ENCODE results near the gene EIF5A. TPM values are rescaled to one million over a fixed set of nuclear protein-coding genes. Genes with fewer than 3 reads are reported as not detected.

Gene EIF5A
- total RNA-seq, 1 experiment from 2014 or later, result 1,147 TPM

DNA sequence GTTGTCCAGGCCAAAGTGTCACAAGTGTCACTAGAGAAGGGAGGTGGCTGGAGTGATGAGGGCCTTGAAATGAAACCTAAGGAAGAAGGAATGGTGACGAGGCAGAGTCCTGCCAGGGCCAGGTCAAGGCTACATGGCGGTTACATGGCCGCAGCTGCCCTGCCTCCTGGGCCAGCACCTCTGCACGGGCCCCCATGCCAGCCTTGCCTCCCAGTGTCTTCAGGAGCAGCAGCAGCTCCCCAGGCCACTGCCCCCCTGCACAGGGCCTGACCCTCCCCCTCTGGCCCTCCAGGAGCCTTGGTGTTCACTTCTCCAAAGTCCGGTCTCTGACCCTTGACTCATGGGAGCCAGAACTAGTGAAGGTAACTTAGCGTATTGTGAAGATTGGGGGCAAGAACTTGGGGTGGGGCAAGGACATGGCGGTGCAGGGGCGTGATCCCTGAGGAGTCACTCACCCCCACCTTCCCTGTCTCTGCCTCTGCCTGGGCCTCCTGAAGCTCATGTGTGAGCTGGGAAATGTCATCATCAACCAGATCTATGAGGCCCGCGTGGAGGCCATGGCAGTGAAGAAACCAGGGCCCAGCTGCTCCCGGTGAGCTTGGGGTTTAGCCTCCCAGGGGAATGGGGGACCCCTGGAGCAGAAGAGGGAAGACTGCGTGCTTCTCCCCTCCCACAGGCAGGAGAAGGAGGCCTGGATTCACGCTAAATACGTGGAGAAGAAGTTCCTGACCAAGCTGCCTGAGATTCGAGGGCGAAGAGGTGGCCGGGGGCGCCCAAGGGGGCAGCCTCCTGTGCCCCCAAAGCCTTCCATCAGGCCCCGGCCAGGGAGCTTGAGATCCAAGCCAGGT, 40.4 kb downstream of the EIF5A start:
- DNase-seq (ENCODE audit: low spot score), result no peak
- in situ Hi-C loops (cut with HindIII; ENCODE audit: low sequenced_read_pairs), result no loop called here

DNA sequence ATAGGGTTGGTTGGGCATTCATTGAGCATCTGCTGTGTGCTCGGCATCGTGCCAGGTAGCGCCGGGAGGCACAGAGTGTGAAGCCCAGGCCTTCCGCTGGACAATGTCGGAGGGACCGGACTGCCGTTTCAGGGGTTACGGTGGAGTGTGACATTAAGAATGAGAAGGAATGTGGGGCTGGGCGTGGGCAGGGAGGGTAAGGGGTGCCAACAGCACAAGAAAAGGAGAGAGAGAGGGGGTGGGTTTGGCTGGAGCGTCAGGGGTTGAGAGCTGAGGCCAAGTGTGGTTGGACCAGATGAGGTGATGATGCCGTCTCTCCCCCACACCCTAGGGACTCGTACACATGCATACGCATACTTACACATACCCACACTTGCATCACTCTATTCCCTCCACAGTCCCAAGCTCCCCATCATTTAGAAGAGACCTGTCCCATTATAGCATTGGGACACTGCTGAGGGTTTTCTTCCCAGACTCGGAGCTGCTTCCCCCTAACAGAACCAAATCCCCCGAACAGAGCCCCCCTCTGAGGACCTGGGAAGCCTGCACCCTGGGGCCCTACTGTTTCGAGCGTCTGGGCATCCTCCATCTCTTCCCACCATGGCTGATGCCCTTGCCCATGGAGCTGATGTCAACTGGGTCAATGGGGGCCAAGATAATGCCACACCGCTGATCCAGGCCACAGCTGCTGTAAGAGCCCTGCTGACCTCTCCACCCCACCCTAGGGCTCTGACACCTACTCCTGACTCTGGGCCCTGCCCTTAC, 41.2 kb downstream of the EIF5A start:
- DNase-seq (ENCODE audit: low spot score), result peak; percentile 66
- in situ Hi-C loops (cut with HindIII; ENCODE audit: low sequenced_read_pairs), result no loop called here

GRCh38 chr17:7351665-7352502, 44.5 kb downstream of the EIF5A start, which contains the start of gene KCTD11:
Gene KCTD11 (plus strand): TSS chr17:7352162.
- peak; percentile 87 for DNase-seq (ENCODE audit: low spot score)
- in situ Hi-C loops (cut with HindIII; ENCODE audit: low sequenced_read_pairs), result no loop called here

DNA sequence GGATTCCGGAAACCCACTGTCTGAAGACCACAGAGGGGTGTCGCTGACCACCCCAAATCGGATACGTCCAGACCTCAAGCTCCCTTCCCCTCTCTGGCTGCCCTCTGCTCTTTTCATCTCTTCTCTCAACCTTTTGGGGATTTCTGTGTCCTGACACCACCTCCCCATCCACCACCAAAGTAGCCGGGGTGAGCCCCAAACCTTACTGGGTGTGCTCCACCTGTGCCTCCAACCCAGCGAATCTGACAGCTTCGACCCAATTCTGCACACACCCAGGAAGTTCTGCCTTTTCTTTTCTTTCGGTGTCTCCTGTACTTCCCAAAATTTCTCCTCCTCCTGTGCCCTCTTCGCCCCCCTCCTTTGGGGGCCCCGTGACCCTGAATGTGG, 45.1 kb downstream of the EIF5A start:
- in situ Hi-C loops (cut with HindIII; ENCODE audit: low sequenced_read_pairs), result no loop called here
- no peak for DNase-seq (ENCODE audit: low spot score)

DNA sequence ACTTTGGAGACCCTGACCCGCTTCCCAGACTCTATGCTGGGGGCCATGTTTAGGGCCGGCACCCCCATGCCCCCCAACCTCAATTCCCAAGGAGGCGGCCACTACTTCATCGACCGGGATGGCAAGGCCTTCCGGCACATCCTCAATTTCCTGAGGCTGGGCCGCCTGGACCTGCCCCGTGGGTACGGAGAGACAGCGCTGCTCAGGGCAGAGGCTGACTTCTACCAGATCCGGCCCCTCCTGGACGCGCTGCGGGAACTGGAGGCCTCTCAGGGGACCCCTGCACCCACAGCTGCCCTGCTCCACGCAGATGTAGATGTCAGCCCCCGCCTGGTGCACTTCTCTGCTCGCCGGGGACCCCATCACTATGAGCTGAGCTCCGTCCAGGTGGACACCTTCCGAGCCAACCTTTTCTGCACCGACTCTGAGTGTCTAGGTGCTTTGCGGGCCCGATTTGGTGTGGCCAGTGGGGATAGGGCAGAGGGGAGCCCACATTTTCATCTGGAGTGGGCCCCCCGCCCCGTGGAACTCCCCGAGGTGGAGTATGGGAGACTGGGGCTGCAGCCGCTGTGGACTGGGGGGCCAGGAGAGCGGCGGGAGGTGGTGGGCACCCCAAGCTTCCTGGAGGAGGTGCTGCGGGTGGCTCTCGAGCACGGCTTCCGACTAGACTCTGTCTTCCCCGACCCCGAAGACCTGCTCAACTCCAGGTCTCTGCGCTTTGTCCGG, 45.6 kb downstream of the EIF5A start:
- in situ Hi-C loops (cut with HindIII; ENCODE audit: low sequenced_read_pairs), result no loop called here
- no peak for DNase-seq (ENCODE audit: low spot score)

- in situ Hi-C loops (cut with HindIII; ENCODE audit: low sequenced_read_pairs), result no loop called here
- no peak for DNase-seq (ENCODE audit: low spot score)
Observed at GRCh38 chr17:7354262-7354843, 46.9 kb downstream of the EIF5A start.

GRCh38 chr17:7355053-7355452, 47.6 kb downstream of the EIF5A start, which contains the start of gene TMEM95:
Gene TMEM95 (plus strand): TSS chr17:7355156. CDS start chr17:7355205, 49 bp downstream.
- in situ Hi-C loops (cut with HindIII; ENCODE audit: low sequenced_read_pairs), result no loop called here
- DNase-seq (ENCODE audit: low spot score), result peak; percentile 36

- DNase-seq (ENCODE audit: low spot score), result no peak
- in situ Hi-C loops (cut with HindIII; ENCODE audit: low sequenced_read_pairs), result no loop called here
Observed at GRCh38 chr17:7355573-7355972, 48.1 kb downstream of the EIF5A start.

DNA sequence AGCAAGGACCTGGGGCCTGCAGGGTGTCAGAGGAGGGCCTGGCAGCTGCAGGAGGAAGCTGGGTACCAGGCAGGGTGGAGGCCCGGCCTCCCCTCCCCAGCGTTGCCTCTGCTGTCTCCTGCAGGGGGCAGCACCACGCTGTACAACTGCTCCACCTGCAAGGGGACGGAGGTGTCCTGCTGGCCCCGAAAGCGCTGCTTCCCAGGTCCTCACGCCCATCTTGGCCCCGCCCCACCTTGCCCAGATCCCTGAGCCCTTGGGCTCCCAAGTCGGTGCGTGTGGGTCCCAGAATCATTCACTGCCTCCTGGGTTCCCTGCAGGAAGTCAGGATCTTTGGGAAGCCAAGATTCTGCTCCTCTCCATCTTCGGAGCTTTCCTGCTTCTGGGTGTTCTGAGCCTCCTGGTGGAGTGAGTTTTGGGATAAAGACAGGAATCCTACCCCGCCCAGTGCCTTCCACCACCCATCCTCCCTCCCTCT, 48.7 kb downstream of the EIF5A start:
- peak; percentile 82 for DNase-seq (ENCODE audit: low spot score)
- in situ Hi-C loops (cut with HindIII; ENCODE audit: low sequenced_read_pairs), result no loop called here

DNA sequence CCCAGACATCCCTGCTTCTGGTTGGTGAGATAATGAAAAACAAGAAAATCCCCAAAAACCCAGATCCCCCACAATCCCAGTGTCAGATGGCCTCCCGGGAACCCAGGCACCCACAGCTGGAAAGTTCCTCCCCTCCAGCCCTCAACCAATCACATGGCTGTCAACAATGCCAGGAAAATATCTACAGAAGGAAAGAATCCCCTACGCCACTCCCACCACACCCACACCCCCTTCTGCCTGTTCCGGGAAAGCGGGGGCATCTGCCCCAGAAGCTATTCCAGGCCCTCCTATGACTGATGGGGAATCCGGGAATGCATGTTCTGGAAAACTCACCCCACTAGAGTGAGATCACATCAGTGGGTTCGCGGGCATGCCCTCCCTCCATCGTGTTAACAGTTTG, 49.3 kb downstream of the EIF5A start:
- no peak for DNase-seq (ENCODE audit: low spot score)
- in situ Hi-C loops (cut with HindIII; ENCODE audit: low sequenced_read_pairs), result no loop called here

DNA sequence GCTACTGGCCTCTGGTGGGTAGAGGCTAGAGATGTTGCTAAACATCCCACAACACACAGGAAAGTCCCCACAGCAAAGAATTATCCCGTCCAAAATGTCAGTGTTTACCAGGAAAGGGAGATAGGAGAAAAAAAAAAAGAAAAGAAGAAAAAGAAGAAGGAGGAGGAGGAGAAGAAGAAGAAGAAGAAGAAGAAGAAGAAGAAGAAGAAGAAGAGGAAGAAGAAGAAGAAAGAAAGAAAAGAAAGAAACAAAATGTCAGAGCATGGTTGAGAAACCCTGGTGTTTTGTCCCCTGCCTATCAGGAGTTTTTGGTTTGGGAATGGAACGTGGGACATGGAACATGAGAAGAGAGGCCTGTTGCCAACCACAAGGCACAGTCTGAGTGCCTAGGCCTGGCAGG, 50.0 kb downstream of the EIF5A start:
- in situ Hi-C loops (cut with HindIII; ENCODE audit: low sequenced_read_pairs), result no loop called here
- no peak for DNase-seq (ENCODE audit: low spot score)

- DNase-seq (ENCODE audit: low spot score), result no peak
- in situ Hi-C loops (cut with HindIII; ENCODE audit: low sequenced_read_pairs), result no loop called here
Observed at GRCh38 chr17:7361906-7362305, 54.5 kb downstream of the EIF5A start.

Other genes starting within 250 kb of the EIF5A start
- not detected in 2 replicates for gene CLEC10A, start 227.4 kb upstream of the EIF5A start, total RNA-seq (2014; rRNA removed; shearing (Covaris generic))
- not detected in 2 replicates for gene ASGR2, start 192.8 kb upstream of the EIF5A start, total RNA-seq (2014; rRNA removed; shearing (Covaris generic))
- 3.3 and 7.1 TPM in 2 replicates for gene ASGR1, start 128.3 kb upstream of the EIF5A start, total RNA-seq (2014; rRNA removed; shearing (Covaris generic))
- 15.5 and 18.8 TPM in 2 replicates for gene DLG4, start 87.8 kb upstream of the EIF5A start, total RNA-seq (2014; rRNA removed; shearing (Covaris generic))
- gene ACADVL, start 87.7 kb upstream of the EIF5A start, total RNA-seq (2014; rRNA removed; shearing (Covaris generic)), result 399 and 405 TPM in 2 replicates
- 89.9 and 99.0 TPM in 2 replicates for gene DVL2, start 73.1 kb upstream of the EIF5A start, total RNA-seq (2014; rRNA removed; shearing (Covaris generic))
- 113 and 121 TPM in 2 replicates for gene PHF23, start 68.2 kb upstream of the EIF5A start, total RNA-seq (2014; rRNA removed; shearing (Covaris generic))
- 227 and 249 TPM in 2 replicates for gene GABARAP, start 65.2 kb upstream of the EIF5A start, total RNA-seq (2014; rRNA removed; shearing (Covaris generic))
- gene CTDNEP1, start 55.9 kb upstream of the EIF5A start, total RNA-seq (2014; rRNA removed; shearing (Covaris generic)), result 18.3 and 26.8 TPM in 2 replicates
- gene ELP5, start 55.4 kb upstream of the EIF5A start, total RNA-seq (2014; rRNA removed; shearing (Covaris generic)), result 74.1 and 95.6 TPM in 2 replicates
- 0.17 and 3.5 TPM in 2 replicates for gene CLDN7, start 45.1 kb upstream of the EIF5A start, total RNA-seq (2014; rRNA removed; shearing (Covaris generic))
- gene SLC2A4, start 25.9 kb upstream of the EIF5A start, total RNA-seq (2014; rRNA removed; shearing (Covaris generic)), result 2.3 and 2.7 TPM in 2 replicates
- gene YBX2, start 13.0 kb upstream of the EIF5A start, total RNA-seq (2014; rRNA removed; shearing (Covaris generic)), result 20.5 and 20.9 TPM in 2 replicates
- gene GPS2, start 7.7 kb downstream of the EIF5A start, total RNA-seq (2014; rRNA removed; shearing (Covaris generic)), result 109 and 113 TPM in 2 replicates
- gene NEURL4, start 21.7 kb downstream of the EIF5A start, total RNA-seq (2014; rRNA removed; shearing (Covaris generic)), result 21.4 and 50.0 TPM in 2 replicates
- gene ACAP1, start 28.9 kb downstream of the EIF5A start, total RNA-seq (2014; rRNA removed; shearing (Covaris generic)), result 0.61 TPM in 1 of 2 replicates, not detected in the other
- gene KCTD11, start 44.5 kb downstream of the EIF5A start, total RNA-seq (2014; rRNA removed; shearing (Covaris generic)), result 12.0 and 14.3 TPM in 2 replicates
- gene TMEM95, start 47.5 kb downstream of the EIF5A start, total RNA-seq (2014; rRNA removed; shearing (Covaris generic)), result not detected in 2 replicates
- not detected in 2 replicates for gene TNK1, start 73.5 kb downstream of the EIF5A start, total RNA-seq (2014; rRNA removed; shearing (Covaris generic))
- 7.9 and 8.3 TPM in 2 replicates for gene PLSCR3, start 86.9 kb downstream of the EIF5A start, total RNA-seq (2014; rRNA removed; shearing (Covaris generic))
- gene TMEM256, start 96.5 kb downstream of the EIF5A start, total RNA-seq (2014; rRNA removed; shearing (Covaris generic)), result 200 and 369 TPM in 2 replicates
- gene NLGN2, start 100.2 kb downstream of the EIF5A start, total RNA-seq (2014; rRNA removed; shearing (Covaris generic)), result 5.5 and 6.8 TPM in 2 replicates
- not detected in 2 replicates for gene SPEM1, start 112.7 kb downstream of the EIF5A start, total RNA-seq (2014; rRNA removed; shearing (Covaris generic))
- gene SPEM2, start 118.0 kb downstream of the EIF5A start, total RNA-seq (2014; rRNA removed; shearing (Covaris generic)), result not detected in 2 replicates
- gene SPEM3, start 121.2 kb downstream of the EIF5A start, total RNA-seq (2014; rRNA removed; shearing (Covaris generic)), result not detected in 2 replicates
- 4.6 and 4.9 TPM in 2 replicates for gene TMEM102, start 127.8 kb downstream of the EIF5A start, total RNA-seq (2014; rRNA removed; shearing (Covaris generic))
- gene FGF11, start 131.9 kb downstream of the EIF5A start, total RNA-seq (2014; rRNA removed; shearing (Covaris generic)), result 20.4 and 24.2 TPM in 2 replicates
- gene CHRNB1, start 137.4 kb downstream of the EIF5A start, total RNA-seq (2014; rRNA removed; shearing (Covaris generic)), result 7.6 and 24.0 TPM in 2 replicates
- gene ZBTB4, start 172.0 kb downstream of the EIF5A start, total RNA-seq (2014; rRNA removed; shearing (Covaris generic)), result 4.1 and 4.4 TPM in 2 replicates
- gene SLC35G6, start 173.8 kb downstream of the EIF5A start, total RNA-seq (2014; rRNA removed; shearing (Covaris generic)), result not detected in 2 replicates
- 52.7 and 52.8 TPM in 2 replicates for gene POLR2A, start 176.7 kb downstream of the EIF5A start, total RNA-seq (2014; rRNA removed; shearing (Covaris generic))
- gene TNFSF12, start 241.4 kb downstream of the EIF5A start, total RNA-seq (2014; rRNA removed; shearing (Covaris generic)), result not detected in 2 replicates